ENCODE results near the gene SH3GLB2.

The SH3GLB2 gene

GRCh38 chr9:129054163-129054851 lies 26.2 kb upstream of the SH3GLB2 start:
- Histone ChIP-seq H3K4me1 (ENCODE audit: control insufficient read depth in 1 of 2, insufficient read depth in 2 of 2, low read length in 2 of 2) (peaks cover 4 to 8% of the 10 kb centered on the region in 2 donors), H3K27me3 (ENCODE audit: control insufficient read depth in 1 of 2, insufficient read depth in 2 of 2, low read length in 2 of 2) (no peaks in the 10 kb centered on the region), H3K36me3 (ENCODE audit: control insufficient read depth in 1 of 2, insufficient read depth in 2 of 2, low read length in 2 of 2) (peaks cover 7 to 37% of the 10 kb centered on the region in 2 donors), H3K9me3 (ENCODE audit: control insufficient read depth in 1 of 2, low read length in 2 of 2) (no peaks in the 10 kb centered on the region), H3K4me3 (ENCODE audit: low read depth in 1 of 2, low read length in 2 of 2) (no peak overlapping the region), H3K9ac (ENCODE audit: low read depth in 1 of 2, low read length in 2 of 2) (no peak overlapping the region), H3K27ac (ENCODE audit: low read depth, low read length) (no peak overlapping the region)

- peak overlapping the region in 1 of 2 donors; percentile 21 for H3K9ac ChIP-seq (ENCODE audit: low read depth in 1 of 2, low read length in 2 of 2)
Observed at GRCh38 chr9:129053020-129053419, 24.9 kb upstream of the SH3GLB2 start.

GRCh38 chr9:129052592-129052991 lies 24.5 kb upstream of the SH3GLB2 start:
- Histone ChIP-seq H3K4me3 (ENCODE audit: low read depth in 1 of 2, low read length in 2 of 2) (no peak overlapping the region), H3K9ac (ENCODE audit: low read depth in 1 of 2, low read length in 2 of 2) (peak overlapping the region; percentile 4 to 21), H3K4me1 (ENCODE audit: control insufficient read depth in 1 of 2, insufficient read depth in 2 of 2, low read length in 2 of 2) (peaks cover 4 to 8% of the 10 kb centered on the region in 2 donors), H3K27ac (ENCODE audit: low read depth, low read length) (peak overlapping the region; percentile 65), H3K27me3 (ENCODE audit: control insufficient read depth in 1 of 2, insufficient read depth in 2 of 2, low read length in 2 of 2) (no peaks in the 10 kb centered on the region), H3K36me3 (ENCODE audit: control insufficient read depth in 1 of 2, insufficient read depth in 2 of 2, low read length in 2 of 2) (peaks cover 19 to 43% of the 10 kb centered on the region in 2 donors), H3K9me3 (ENCODE audit: control insufficient read depth in 1 of 2, low read length in 2 of 2) (no peaks in the 10 kb centered on the region)

More at GRCh38 chr9:129053020-129053419, 24.9 kb upstream of the SH3GLB2 start:
- Histone ChIP-seq H3K27ac (ENCODE audit: low read depth, low read length) (no peak overlapping the region), H3K27me3 (ENCODE audit: control insufficient read depth in 1 of 2, insufficient read depth in 2 of 2, low read length in 2 of 2) (no peaks in the 10 kb centered on the region), H3K9me3 (ENCODE audit: control insufficient read depth in 1 of 2, low read length in 2 of 2) (no peaks in the 10 kb centered on the region), H3K4me1 (ENCODE audit: control insufficient read depth in 1 of 2, insufficient read depth in 2 of 2, low read length in 2 of 2) (peaks cover 4 to 8% of the 10 kb centered on the region in 2 donors), H3K36me3 (ENCODE audit: control insufficient read depth in 1 of 2, insufficient read depth in 2 of 2, low read length in 2 of 2) (peaks cover 18 to 42% of the 10 kb centered on the region in 2 donors), H3K4me3 (ENCODE audit: low read depth in 1 of 2, low read length in 2 of 2) (no peak overlapping the region)

GRCh38 chr9:129042016-129042415 lies 13.9 kb upstream of the SH3GLB2 start:
- Histone ChIP-seq H3K36me3 (ENCODE audit: control insufficient read depth in 1 of 2, insufficient read depth in 2 of 2, low read length in 2 of 2) (peaks cover 12 to 38% of the 10 kb centered on the region in 2 donors), H3K9ac (ENCODE audit: low read depth in 1 of 2, low read length in 2 of 2) (no peak overlapping the region), H3K9me3 (ENCODE audit: control insufficient read depth in 1 of 2, low read length in 2 of 2) (no peaks in the 10 kb centered on the region), H3K4me1 (ENCODE audit: control insufficient read depth in 1 of 2, insufficient read depth in 2 of 2, low read length in 2 of 2) (peaks cover 15 to 19% of the 10 kb centered on the region in 2 donors), H3K27ac (ENCODE audit: low read depth, low read length) (no peak overlapping the region), H3K27me3 (ENCODE audit: control insufficient read depth in 1 of 2, insufficient read depth in 2 of 2, low read length in 2 of 2) (no peaks in the 10 kb centered on the region), H3K4me3 (ENCODE audit: low read depth in 1 of 2, low read length in 2 of 2) (no peak overlapping the region)

- H3K4me3 ChIP-seq (ENCODE audit: low read depth in 1 of 2, low read length in 2 of 2): no peak overlapping the region
- H3K36me3 ChIP-seq (ENCODE audit: control insufficient read depth in 1 of 2, insufficient read depth in 2 of 2, low read length in 2 of 2): peaks cover 12 to 28% of the 10 kb centered on the region in 2 donors
- peaks cover 19 to 23% of the 10 kb centered on the region in 2 donors for H3K4me1 ChIP-seq (ENCODE audit: control insufficient read depth in 1 of 2, insufficient read depth in 2 of 2, low read length in 2 of 2)
- no peaks in the 10 kb centered on the region for H3K27me3 ChIP-seq (ENCODE audit: control insufficient read depth in 1 of 2, insufficient read depth in 2 of 2, low read length in 2 of 2)
- no peak overlapping the region for H3K27ac ChIP-seq (ENCODE audit: low read depth, low read length)
- H3K9ac ChIP-seq (ENCODE audit: low read depth in 1 of 2, low read length in 2 of 2): no peak overlapping the region
- no peaks in the 10 kb centered on the region for H3K9me3 ChIP-seq (ENCODE audit: control insufficient read depth in 1 of 2, low read length in 2 of 2)
Observed at GRCh38 chr9:129040113-129040643, 12.0 kb upstream of the SH3GLB2 start.

- H3K36me3 ChIP-seq (ENCODE audit: control insufficient read depth in 1 of 2, insufficient read depth in 2 of 2, low read length in 2 of 2): peaks cover 12 to 23% of the 10 kb centered on the region in 2 donors
- H3K9me3 ChIP-seq (ENCODE audit: control insufficient read depth in 1 of 2, low read length in 2 of 2): no peaks in the 10 kb centered on the region
- no peak overlapping the region for H3K27ac ChIP-seq (ENCODE audit: low read depth, low read length)
- H3K4me3 ChIP-seq (ENCODE audit: low read depth in 1 of 2, low read length in 2 of 2): peak overlapping the region; percentile 91 to 95
- peak overlapping the region; percentile 80 to 88 for H3K9ac ChIP-seq (ENCODE audit: low read depth in 1 of 2, low read length in 2 of 2)
- peaks cover 19 to 23% of the 10 kb centered on the region in 2 donors for H3K4me1 ChIP-seq (ENCODE audit: control insufficient read depth in 1 of 2, insufficient read depth in 2 of 2, low read length in 2 of 2)
- no peaks in the 10 kb centered on the region for H3K27me3 ChIP-seq (ENCODE audit: control insufficient read depth in 1 of 2, insufficient read depth in 2 of 2, low read length in 2 of 2)
Observed at GRCh38 chr9:129038109-129038852, 10.2 kb upstream of the SH3GLB2 start.

DNA sequence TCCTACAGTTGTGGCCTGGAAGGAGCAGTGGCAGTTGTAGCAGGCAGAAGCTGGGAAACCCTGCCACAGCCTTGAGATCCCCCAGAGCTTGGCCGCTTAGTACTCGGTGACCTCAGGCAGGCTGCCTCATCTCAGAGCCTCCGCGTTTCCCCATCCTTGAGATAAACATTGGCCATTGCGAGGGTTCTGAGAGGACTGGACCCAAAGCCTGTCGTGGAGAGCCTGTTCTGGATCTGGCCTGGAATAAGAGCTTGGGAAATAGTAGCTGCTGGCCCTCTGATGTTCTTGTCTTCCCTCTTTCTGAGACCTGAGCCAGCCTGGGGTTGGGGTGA lies 9.6 kb upstream of the SH3GLB2 start:
- H3K4me3 ChIP-seq (ENCODE audit: low read depth in 1 of 2, low read length in 2 of 2): peak overlapping the region; percentile 91 to 95
- peaks cover 23 to 24% of the 10 kb centered on the region in 2 donors for H3K4me1 ChIP-seq (ENCODE audit: control insufficient read depth in 1 of 2, insufficient read depth in 2 of 2, low read length in 2 of 2)
- peaks cover 12 to 22% of the 10 kb centered on the region in 2 donors for H3K36me3 ChIP-seq (ENCODE audit: control insufficient read depth in 1 of 2, insufficient read depth in 2 of 2, low read length in 2 of 2)
- no peak overlapping the region for H3K27ac ChIP-seq (ENCODE audit: low read depth, low read length)
- H3K9ac ChIP-seq (ENCODE audit: low read depth in 1 of 2, low read length in 2 of 2): peak overlapping the region; percentile 80 to 88
- H3K27me3 ChIP-seq (ENCODE audit: control insufficient read depth in 1 of 2, insufficient read depth in 2 of 2, low read length in 2 of 2): no peaks in the 10 kb centered on the region
- H3K9me3 ChIP-seq (ENCODE audit: control insufficient read depth in 1 of 2, low read length in 2 of 2): no peaks in the 10 kb centered on the region

DNA sequence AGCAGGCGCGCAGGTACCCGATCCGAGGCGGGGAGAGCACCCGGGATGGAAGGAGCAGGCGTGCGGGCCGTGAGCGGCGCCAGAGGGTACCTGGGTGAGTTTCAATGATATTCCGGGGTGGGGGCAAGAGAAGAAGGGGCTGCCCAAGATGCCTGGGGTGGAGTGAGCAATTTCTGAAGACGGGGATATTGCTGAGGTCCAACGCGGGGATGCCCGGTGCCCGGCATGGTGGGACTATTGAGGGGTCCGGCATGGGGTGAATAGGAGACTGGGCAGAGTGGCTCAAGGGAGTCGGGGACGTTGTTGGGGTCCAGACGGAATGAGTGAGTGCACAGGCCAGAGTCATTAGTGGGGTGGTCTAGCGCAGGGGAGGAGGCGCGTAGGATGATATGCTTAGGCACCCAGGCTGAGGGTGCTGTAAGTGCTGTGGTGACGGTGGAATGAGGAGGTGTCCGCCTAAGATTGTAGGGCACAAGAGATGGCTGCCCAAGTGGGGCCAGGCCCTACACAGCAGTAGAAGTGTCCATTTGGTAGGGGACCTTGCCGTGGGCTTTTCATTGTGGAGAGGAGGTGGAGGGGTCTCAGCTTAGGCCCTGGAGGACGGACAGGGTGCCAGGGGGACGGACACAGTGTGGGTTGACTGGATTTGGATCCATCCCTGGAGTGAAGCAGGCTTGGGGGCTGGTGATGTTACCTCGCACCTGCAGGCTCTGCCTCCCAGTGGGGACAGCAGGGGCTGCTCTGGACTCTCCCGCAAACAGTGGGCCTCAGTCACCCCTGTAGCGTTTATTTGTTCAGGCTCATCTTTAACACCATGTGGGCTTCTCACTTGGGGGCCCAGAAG lies 9.0 kb upstream of the SH3GLB2 start:
- Histone ChIP-seq H3K4me3 (ENCODE audit: low read depth in 1 of 2, low read length in 2 of 2) (peak overlapping the region; percentile 91 to 95), H3K4me1 (ENCODE audit: control insufficient read depth in 1 of 2, insufficient read depth in 2 of 2, low read length in 2 of 2) (peaks cover 23 to 27% of the 10 kb centered on the region in 2 donors), H3K9me3 (ENCODE audit: control insufficient read depth in 1 of 2, low read length in 2 of 2) (no peaks in the 10 kb centered on the region), H3K36me3 (ENCODE audit: control insufficient read depth in 1 of 2, insufficient read depth in 2 of 2, low read length in 2 of 2) (peaks cover 8 to 16% of the 10 kb centered on the region in 2 donors), H3K9ac (ENCODE audit: low read depth in 1 of 2, low read length in 2 of 2) (peak overlapping the region; percentile 80 to 88), H3K27me3 (ENCODE audit: control insufficient read depth in 1 of 2, insufficient read depth in 2 of 2, low read length in 2 of 2) (no peaks in the 10 kb centered on the region), H3K27ac (ENCODE audit: low read depth, low read length) (no peak overlapping the region)

- Histone ChIP-seq H3K27me3 (ENCODE audit: control insufficient read depth in 1 of 2, insufficient read depth in 2 of 2, low read length in 2 of 2) (no peaks in the 10 kb centered on the region), H3K4me1 (ENCODE audit: control insufficient read depth in 1 of 2, insufficient read depth in 2 of 2, low read length in 2 of 2) (peaks cover 23 to 27% of the 10 kb centered on the region in 2 donors), H3K4me3 (ENCODE audit: low read depth in 1 of 2, low read length in 2 of 2) (peak within 1 kb of the TSS; percentile 91 to 95), H3K27ac (ENCODE audit: low read depth, low read length) (peak within 1 kb of the TSS; percentile 69), H3K9ac (ENCODE audit: low read depth in 1 of 2, low read length in 2 of 2) (peak within 1 kb of the TSS; percentile 80 to 88), H3K36me3 (ENCODE audit: control insufficient read depth in 1 of 2, insufficient read depth in 2 of 2, low read length in 2 of 2) (peaks cover under 1 to 8% of the 10 kb centered on the region in 2 donors), H3K9me3 (ENCODE audit: control insufficient read depth in 1 of 2, low read length in 2 of 2) (no peaks in the 10 kb centered on the region)
Observed at GRCh38 chr9:129036241-129036922, 8.3 kb upstream of the SH3GLB2 start, which contains the start of gene MIGA2. Gene MIGA2 (plus strand): TSS chr9:129036626. CDS start chr9:129040595, 3,969 bp downstream.
